ENCODE data around the gene HPD.
"Not testable (repeated sequence)": the region's sequence is repeated elsewhere in the genome, so short reads cannot be mapped to it uniquely, and the experiment has no call there.

Gene HPD

GRCh38 chr12:121893961-121894460 lies 35.4 kb upstream of the HPD start:
- DNase-seq (ENCODE audit: low read depth): peak; percentile 45
- no peak for TF ChIP-seq CTCF (IDR thresholded peaks at IDR 0.05; ENCODE audit: low read depth, low read length, missing control alignments)
- in situ Hi-C loops (cut with HindIII; ENCODE audit: low sequenced_read_pairs): no loop called here
- H3K4me3 ChIP-seq (ENCODE audit: low read depth, low read length): no peak overlapping the region

DNA sequence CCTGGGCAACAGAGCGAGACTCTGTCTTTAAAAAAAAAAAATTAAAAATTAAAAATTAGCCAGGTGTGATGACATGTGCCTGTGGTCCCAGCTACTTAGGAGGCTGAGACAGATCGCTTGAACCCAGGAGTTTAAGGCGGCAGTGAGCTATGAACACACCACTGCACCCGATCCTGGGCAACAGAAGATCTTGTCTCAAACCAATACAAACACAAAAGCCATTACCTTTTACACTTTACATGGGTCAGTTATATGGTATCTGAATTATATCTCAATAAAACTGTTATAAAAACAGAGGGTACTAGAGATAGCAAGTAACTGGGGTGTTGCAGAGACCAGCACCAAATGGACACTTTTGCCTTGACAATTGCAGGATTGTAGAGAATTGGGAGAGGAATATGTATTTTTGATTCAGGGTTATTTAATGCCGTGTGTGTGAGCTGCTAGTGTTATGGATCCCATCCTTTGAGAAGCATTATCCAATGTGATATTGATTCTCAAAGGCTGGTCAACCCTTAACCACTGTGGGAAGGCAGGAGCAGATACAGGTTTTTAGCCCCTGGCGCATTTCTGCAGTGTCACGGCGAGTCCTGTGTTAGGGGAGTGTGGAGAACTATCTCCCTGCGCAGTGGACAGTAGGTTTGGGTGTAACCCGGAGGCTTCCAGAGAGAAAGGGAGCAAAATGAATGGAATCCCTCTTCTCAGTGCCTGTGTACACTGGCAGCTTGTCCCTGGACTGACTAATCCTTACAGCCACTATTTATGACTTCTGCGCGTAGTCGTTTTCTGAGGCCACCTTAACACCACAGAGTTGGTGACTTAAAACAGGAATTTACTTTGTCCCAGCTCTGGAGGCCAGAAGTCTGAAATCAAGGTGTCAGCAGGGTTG lies 34.3 kb upstream of the HPD start:
- no peak for DNase-seq (ENCODE audit: low read depth)
- H3K4me3 ChIP-seq (ENCODE audit: low read depth, low read length): no peak overlapping the region
- no peak for TF ChIP-seq CTCF (IDR thresholded peaks at IDR 0.05; ENCODE audit: low read depth, low read length, missing control alignments)
- in situ Hi-C loops (cut with HindIII; ENCODE audit: low sequenced_read_pairs): no loop called here

GRCh38 chr12:121889661-121890060 lies 31.0 kb upstream of the HPD start:
- DNase-seq (ENCODE audit: low read depth); in situ Hi-C loops (cut with HindIII; ENCODE audit: low sequenced_read_pairs): not testable (repeated sequence)
- H3K4me3 ChIP-seq (ENCODE audit: low read depth, low read length): peak overlapping the region; percentile 78

GRCh38 chr12:121889274-121889624 lies 30.6 kb upstream of the HPD start:
- no peak for DNase-seq (ENCODE audit: low read depth)
- in situ Hi-C loops (cut with HindIII; ENCODE audit: low sequenced_read_pairs): no loop called here
- peak overlapping the region; percentile 78 for H3K4me3 ChIP-seq (ENCODE audit: low read depth, low read length)
- TF ChIP-seq CTCF (IDR thresholded peaks at IDR 0.05; ENCODE audit: low read depth, low read length, missing control alignments): no peak

- in situ Hi-C loops (cut with HindIII; ENCODE audit: low sequenced_read_pairs): no loop called here
- peak; percentile 84 for TF ChIP-seq CTCF (IDR thresholded peaks at IDR 0.05; ENCODE audit: low read depth, low read length, missing control alignments)
- DNase-seq (ENCODE audit: low read depth): peak; percentile 90
- H3K4me3 ChIP-seq (ENCODE audit: low read depth, low read length): peak within 1 kb of the TSS; percentile 78
Observed at GRCh38 chr12:121888478-121889273, 30.0 kb upstream of the HPD start, which contains the start of gene PSMD9. Gene PSMD9 (plus strand): TSS chr12:121888790. CDS start chr12:121888857, 67 bp downstream.

GRCh38 chr12:121888083-121888477 lies 29.4 kb upstream of the HPD start:
- no peak for DNase-seq (ENCODE audit: low read depth)
- in situ Hi-C loops (cut with HindIII; ENCODE audit: low sequenced_read_pairs): no loop called here
- peak overlapping the region; percentile 78 for H3K4me3 ChIP-seq (ENCODE audit: low read depth, low read length)
- no peak for TF ChIP-seq CTCF (IDR thresholded peaks at IDR 0.05; ENCODE audit: low read depth, low read length, missing control alignments)

DNA sequence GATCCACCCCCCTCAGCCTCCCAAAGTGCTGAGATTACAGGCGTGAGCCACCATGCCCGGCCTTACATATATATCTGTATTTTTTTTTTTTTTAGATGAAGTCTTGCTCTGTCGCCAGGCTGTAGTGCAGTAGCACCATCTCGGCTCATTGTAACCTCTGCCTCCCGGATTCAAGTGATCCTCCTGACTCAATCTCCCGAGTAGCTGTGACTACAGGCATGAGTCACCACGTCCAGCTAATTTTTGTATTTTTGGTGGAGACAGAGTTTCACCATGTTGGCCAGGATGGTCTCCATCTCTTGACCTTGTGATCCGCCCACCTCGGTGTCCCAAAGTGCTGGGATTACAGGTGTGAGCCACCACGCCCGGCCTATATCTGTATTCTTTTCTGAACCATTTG lies 26.5 kb upstream of the HPD start:
- DNase-seq (ENCODE audit: low read depth); in situ Hi-C loops (cut with HindIII; ENCODE audit: low sequenced_read_pairs); H3K4me3 ChIP-seq (ENCODE audit: low read depth, low read length): not testable (repeated sequence)

All from astrocyte of the cerebellum (primary cell).